Skeletal muscle tissue (tissue), 4 donors: ENCODE results near the gene TMEM98. TPM values are rescaled to one million over a fixed set of nuclear protein-coding genes. Genes with fewer than 3 reads are reported as not detected.
"Not testable (repeated sequence)": the region's sequence is repeated elsewhere in the genome, so short reads cannot be mapped to it uniquely, and the experiment has no call there.

Experiments
- H3K27ac ChIP-seq: one replicate; pipeline ENCODE4 v1.7.0; 2013; ENCODE audit warnings: mild to moderate bottlenecking, low read depth, low read length, inconsistent platforms
- H3K27me3 ChIP-seq, 3 donors: one replicate each; pipeline ENCODE4 v1.7.0; 2013; ENCODE audit warnings: low read length in 3 of 3; ENCODE audit not compliant: control insufficient read depth in 3 of 3, insufficient read depth in 3 of 3
- H3K36me3 ChIP-seq, 3 donors: one replicate each; pipeline ENCODE4 v1.7.0; 2013; ENCODE audit warnings: low read length in 3 of 3; ENCODE audit not compliant: control insufficient read depth in 3 of 3, insufficient read depth in 3 of 3
- H3K4me1 ChIP-seq, 3 donors: one replicate each; pipeline ENCODE4 v1.7.0; 2013; ENCODE audit warnings: low read length in 3 of 3, mild to moderate bottlenecking in 3 of 3; ENCODE audit not compliant: control insufficient read depth in 3 of 3, insufficient read depth in 3 of 3
- H3K4me3 ChIP-seq, 3 donors: one replicate each; pipeline ENCODE4 v1.7.0; 2013; ENCODE audit warnings: low read length in 3 of 3
- H3K9ac ChIP-seq, 3 donors: one replicate each; pipeline ENCODE4 v1.7.0; 2013; ENCODE audit warnings: low read length in 3 of 3, mild to moderate bottlenecking in 3 of 3, moderate library complexity in 2 of 3, low read depth in 1 of 3
- H3K9me3 ChIP-seq, 3 donors: one replicate each; pipeline ENCODE4 v1.7.0; 2013; ENCODE audit warnings: low read length in 3 of 3; ENCODE audit not compliant: control insufficient read depth in 3 of 3
- total RNA-seq: library from RNA; depleted of rRNA; stranded (reverse); fragments of >200 nt; gene quantifications from one replicate; pipeline ENCODE4 v1.2.3, GENCODE V29; 2014
- donor health status: Osteomylitis.

TMEM98 gene
- total RNA-seq, 1 donor from 2014 or later: 27.1 TPM

GRCh38 chr17:32926789-32927188 is 1.2 kb upstream of the TMEM98 start:
- Histone ChIP-seq H3K27me3 (peaks cover 12 to 41% (median 33%) of the 10 kb centered on the region in 3 donors), H3K4me1 (peaks cover 6 to 15% (median 6%) of the 10 kb centered on the region in 3 donors)
- H3K9me3 ChIP-seq, H3K27ac ChIP-seq, H3K9ac ChIP-seq, H3K4me3 ChIP-seq, H3K36me3 ChIP-seq: not testable (repeated sequence)

GRCh38 chr17:32927201-32927723 is 691 bp upstream of the TMEM98 start:
- Histone ChIP-seq H3K9me3 (no peaks in the 10 kb centered on the region), H3K4me3 (peak overlapping the region; percentile 49 to 65 (median 49)), H3K27me3 (peaks cover 12 to 41% (median 33%) of the 10 kb centered on the region in 3 donors), H3K27ac (no peak overlapping the region), H3K9ac (peak overlapping the region in 1 of 3 donors; percentile 64), H3K4me1 (peaks cover 6 to 15% (median 6%) of the 10 kb centered on the region in 3 donors), H3K36me3 (no peaks in the 10 kb centered on the region)

GRCh38 chr17:32928586-32929535 is 908 bp downstream of the TMEM98 start:
- H3K4me3 ChIP-seq: peak overlapping the region; percentile 1 to 60 (median 54)
- peaks cover 0 to 2% (median 2%) of the 10 kb centered on the region in 3 donors for H3K36me3 ChIP-seq
- peaks cover 12 to 45% (median 44%) of the 10 kb centered on the region in 3 donors for H3K27me3 ChIP-seq
- no peaks in the 10 kb centered on the region for H3K9me3 ChIP-seq
- no peak overlapping the region for H3K27ac ChIP-seq
- H3K9ac ChIP-seq: peak overlapping the region in 1 of 3 donors; percentile 60
- H3K4me1 ChIP-seq: peaks cover 6 to 15% (median 6%) of the 10 kb centered on the region in 3 donors

- Histone ChIP-seq H3K4me1 (peaks cover 6 to 15% (median 6%) of the 10 kb centered on the region in 3 donors), H3K9me3 (no peaks in the 10 kb centered on the region), H3K27ac (no peak overlapping the region), H3K36me3 (peaks cover 0 to 2% (median 2%) of the 10 kb centered on the region in 3 donors), H3K4me3 (peak overlapping the region in 1 of 3 donors; percentile 31), H3K27me3 (peaks cover 12 to 48% (median 47%) of the 10 kb centered on the region in 3 donors), H3K9ac (no peak overlapping the region)
These were observed 1.6 kb downstream of the TMEM98 start for GRCh38 chr17:32929588-32929987.

- H3K27me3 ChIP-seq: peaks cover 12 to 48% (median 47%) of the 10 kb centered on the region in 3 donors
- H3K4me1 ChIP-seq: peaks cover 6 to 15% (median 6%) of the 10 kb centered on the region in 3 donors
- no peak overlapping the region for H3K9ac ChIP-seq
- no peaks in the 10 kb centered on the region for H3K9me3 ChIP-seq
- no peak overlapping the region for H3K4me3 ChIP-seq
- H3K36me3 ChIP-seq: peaks cover 0 to 2% (median 2%) of the 10 kb centered on the region in 3 donors
- no peak overlapping the region for H3K27ac ChIP-seq
These were observed 2.6 kb downstream of the TMEM98 start for GRCh38 chr17:32930512-32930911.

- H3K27me3 ChIP-seq: peaks cover 12 to 48% (median 47%) of the 10 kb centered on the region in 3 donors
- H3K4me1 ChIP-seq: peaks cover 6 to 15% (median 6%) of the 10 kb centered on the region in 3 donors
- no peak overlapping the region for H3K27ac ChIP-seq
- H3K9me3 ChIP-seq: no peaks in the 10 kb centered on the region
- H3K9ac ChIP-seq: no peak overlapping the region
- peaks cover 0 to 2% (median 2%) of the 10 kb centered on the region in 3 donors for H3K36me3 ChIP-seq
- no peak overlapping the region for H3K4me3 ChIP-seq
These were observed 3.7 kb downstream of the TMEM98 start for GRCh38 chr17:32931686-32932085.

- no peak overlapping the region for H3K9ac ChIP-seq
- no peak overlapping the region for H3K4me3 ChIP-seq
- H3K27ac ChIP-seq: no peak overlapping the region
- H3K36me3 ChIP-seq: peaks cover 0 to 4% (median 2%) of the 10 kb centered on the region in 3 donors
- H3K4me1 ChIP-seq: peaks cover 0 to 4% (median 2%) of the 10 kb centered on the region in 3 donors
- no peaks in the 10 kb centered on the region for H3K9me3 ChIP-seq
- peaks cover 3 to 35% (median 32%) of the 10 kb centered on the region in 3 donors for H3K27me3 ChIP-seq
These were observed 5.9 kb downstream of the TMEM98 start for GRCh38 chr17:32933881-32934280.

GRCh38 chr17:32935726-32936125 is 7.8 kb downstream of the TMEM98 start:
- no peak overlapping the region for H3K9ac ChIP-seq
- H3K4me3 ChIP-seq: no peak overlapping the region
- H3K27ac ChIP-seq: no peak overlapping the region
- H3K9me3 ChIP-seq: no peaks in the 10 kb centered on the region
- peaks cover 0 to 4% (median 2%) of the 10 kb centered on the region in 3 donors for H3K36me3 ChIP-seq
- H3K27me3 ChIP-seq: peaks cover 3 to 20% (median 19%) of the 10 kb centered on the region in 3 donors
- peaks cover 0 to 2% (median 0%) of the 10 kb centered on the region in 3 donors for H3K4me1 ChIP-seq

GRCh38 chr17:32936186-32936893 is 8.4 kb downstream of the TMEM98 start:
- Histone ChIP-seq H3K27me3 (peaks cover 3 to 18% (median 16%) of the 10 kb centered on the region in 3 donors), H3K27ac (no peak overlapping the region), H3K4me1 (peaks cover 0 to 2% (median 0%) of the 10 kb centered on the region in 3 donors), H3K9me3 (no peaks in the 10 kb centered on the region), H3K36me3 (peaks cover 0 to 4% (median 4%) of the 10 kb centered on the region in 3 donors), H3K9ac (no peak overlapping the region), H3K4me3 (no peak overlapping the region)
